Endothelial cell of hepatic sinusoid (primary cell): ENCODE data around the gene MAN2A1.

ENCODE experiments used
- in situ Hi-C: cut with HindIII; loops from 2 replicates; pipeline ENCODE4 v1.10.0; 2017; ENCODE audit warnings: low sequenced_read_pairs

Gene MAN2A1

GRCh38 chr5:109689740-109690241, at the start of gene MAN2A1:
Gene MAN2A1 (plus strand): TSS chr5:109689927. CDS start chr5:109690418, 491 bp downstream.
- in situ Hi-C loops, result loop anchor here (10.0 kb wide), 1 partner anchor 285 kb away; the partner anchor contains the start of gene PJA2

DNA sequence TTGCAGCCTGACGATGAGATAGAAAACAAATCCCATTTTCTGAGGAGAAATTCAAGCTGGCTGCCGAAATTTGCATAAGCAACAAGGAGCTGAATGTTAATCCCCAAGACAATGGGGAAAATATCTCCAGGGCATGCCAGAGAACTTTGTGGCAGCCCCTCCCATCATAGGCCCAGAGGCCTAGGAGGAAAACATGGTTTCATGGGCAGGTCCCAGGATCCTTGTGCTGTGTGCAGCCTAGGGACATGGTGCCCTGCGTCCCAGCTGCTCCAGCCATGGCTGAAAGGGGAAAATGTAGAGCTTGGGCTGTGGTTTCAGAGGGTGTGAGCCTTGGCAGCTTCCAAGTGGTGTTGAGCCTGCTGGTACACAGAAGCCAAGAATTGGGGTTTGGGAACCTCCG, 48.8 kb upstream of the MAN2A1 start:
- in situ Hi-C loops, result no loop called here

GRCh38 chr5:109643791-109644350, 45.9 kb upstream of the MAN2A1 start:
- in situ Hi-C loops, result no loop called here

DNA sequence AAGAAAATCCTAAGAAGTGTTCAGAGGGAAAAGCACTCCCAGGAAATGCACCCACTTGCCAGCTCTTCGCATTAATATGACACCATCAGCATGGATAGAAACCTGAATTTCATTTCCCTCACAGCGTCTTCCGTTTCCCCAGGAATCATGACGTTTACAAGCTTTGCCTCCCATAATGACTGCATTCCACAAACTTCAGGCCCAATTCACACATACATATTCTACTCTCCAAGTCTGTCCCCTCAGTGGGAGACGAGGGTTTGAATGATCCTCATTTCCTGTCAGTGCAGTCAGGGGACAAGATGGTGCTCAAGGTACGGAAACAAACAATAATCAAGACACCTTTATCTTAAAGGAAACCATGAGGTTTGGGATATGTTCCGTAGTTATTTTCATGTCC, 44.9 kb upstream of the MAN2A1 start:
- in situ Hi-C loops, result no loop called here

- in situ Hi-C loops, result no loop called here
Measured at GRCh38 chr5:109645707-109646192, 44.0 kb upstream of the MAN2A1 start.

GRCh38 chr5:109649318-109649717, 40.4 kb upstream of the MAN2A1 start:
- in situ Hi-C loops, result no loop called here

DNA sequence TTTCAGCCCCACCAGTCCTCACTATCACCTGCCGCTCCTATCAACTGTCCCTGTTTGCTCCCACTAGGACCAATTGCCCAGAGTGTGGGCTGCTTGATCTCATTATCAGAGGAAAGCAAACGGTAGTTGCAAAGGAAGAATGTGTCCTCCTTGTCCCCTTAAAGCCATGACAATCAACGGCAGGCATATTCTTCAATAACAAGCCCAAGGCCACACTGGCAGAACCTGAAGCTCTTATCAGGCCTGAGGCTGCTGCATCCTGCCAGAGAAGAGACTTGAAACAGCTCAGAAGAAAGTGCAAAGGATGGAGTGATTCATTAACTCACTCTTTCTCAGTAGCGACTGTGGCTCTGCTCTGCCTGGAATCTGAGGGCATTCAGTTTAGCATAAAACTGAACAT, 39.2 kb upstream of the MAN2A1 start:
- in situ Hi-C loops, result no loop called here

GRCh38 chr5:109652096-109652495, 37.6 kb upstream of the MAN2A1 start:
- in situ Hi-C loops, result no loop called here

DNA sequence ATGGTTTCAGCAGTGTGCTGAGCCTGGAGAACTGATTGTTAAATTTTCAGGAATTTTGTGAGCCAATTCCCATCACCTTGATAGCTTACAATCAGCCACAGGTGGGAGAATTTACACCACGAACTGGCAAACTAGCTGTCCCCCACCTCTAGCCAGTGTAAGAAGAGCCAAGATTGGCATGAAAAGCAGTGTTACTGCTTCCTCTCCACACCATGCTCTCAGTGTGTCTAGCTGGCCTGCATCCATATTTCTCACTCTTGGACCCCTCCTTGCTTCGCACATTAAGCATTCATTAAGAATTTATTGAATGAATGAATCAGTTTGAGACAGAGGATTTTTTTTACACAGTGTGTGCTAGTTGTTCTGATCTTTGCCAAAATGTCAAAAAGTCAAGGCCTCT, 36.7 kb upstream of the MAN2A1 start:
- in situ Hi-C loops, result no loop called here

DNA sequence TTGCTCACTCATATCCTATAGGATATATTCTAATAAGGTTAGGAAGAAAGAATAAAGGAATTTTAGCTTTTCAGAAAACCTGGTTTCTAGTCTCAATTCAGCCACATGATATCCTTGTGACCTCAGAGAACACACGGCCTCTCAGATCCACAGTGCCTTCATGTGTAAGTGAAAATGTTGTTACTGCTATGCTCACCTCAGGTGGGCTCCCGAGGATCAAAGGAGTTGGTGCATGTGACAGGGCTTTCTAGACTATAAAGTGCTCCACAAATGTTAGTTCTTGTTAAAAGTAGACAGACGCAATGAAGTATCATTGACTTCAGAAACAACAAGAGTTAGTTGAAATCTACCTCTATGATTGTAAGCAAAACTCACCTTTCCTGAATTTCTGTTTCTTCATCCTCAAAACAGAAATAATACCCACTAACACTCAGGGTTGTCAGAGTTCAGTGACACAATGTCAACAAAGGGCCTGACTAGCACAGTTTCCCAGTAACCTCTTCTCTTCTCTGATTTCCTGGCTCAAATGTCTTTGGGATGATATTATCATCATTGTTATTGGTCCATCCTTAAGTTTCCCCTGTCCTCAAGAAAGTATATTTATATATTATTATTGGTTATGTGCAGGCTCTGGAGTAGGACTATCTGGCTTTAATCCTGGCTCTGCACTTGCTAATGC, 36.0 kb upstream of the MAN2A1 start:
- in situ Hi-C loops, result no loop called here

- in situ Hi-C loops, result no loop called here
Measured at GRCh38 chr5:109654455-109654854, 35.3 kb upstream of the MAN2A1 start.

GRCh38 chr5:109655841-109656240, 33.9 kb upstream of the MAN2A1 start:
- in situ Hi-C loops, result no loop called here

DNA sequence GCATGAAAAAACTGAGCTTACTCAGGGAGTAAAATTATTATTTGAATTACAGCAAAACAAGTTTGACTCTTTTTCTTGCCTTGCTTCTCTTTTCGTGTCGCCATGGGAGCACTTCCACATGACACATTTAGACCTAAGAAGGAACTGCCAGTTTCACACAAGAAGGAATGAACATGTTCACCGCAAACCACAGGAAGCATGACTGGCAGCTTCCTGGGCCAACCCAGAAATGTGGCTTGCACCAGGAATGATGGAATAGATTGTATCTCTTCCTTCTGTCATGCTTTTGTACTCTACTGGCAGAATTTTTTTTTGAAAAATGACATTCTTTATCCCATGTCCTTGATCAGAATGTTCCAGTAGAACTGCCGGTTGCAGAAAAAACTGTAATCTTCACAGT, 32.9 kb upstream of the MAN2A1 start:
- in situ Hi-C loops, result no loop called here

- in situ Hi-C loops, result no loop called here
Measured at GRCh38 chr5:109659901-109660300, 29.8 kb upstream of the MAN2A1 start.

DNA sequence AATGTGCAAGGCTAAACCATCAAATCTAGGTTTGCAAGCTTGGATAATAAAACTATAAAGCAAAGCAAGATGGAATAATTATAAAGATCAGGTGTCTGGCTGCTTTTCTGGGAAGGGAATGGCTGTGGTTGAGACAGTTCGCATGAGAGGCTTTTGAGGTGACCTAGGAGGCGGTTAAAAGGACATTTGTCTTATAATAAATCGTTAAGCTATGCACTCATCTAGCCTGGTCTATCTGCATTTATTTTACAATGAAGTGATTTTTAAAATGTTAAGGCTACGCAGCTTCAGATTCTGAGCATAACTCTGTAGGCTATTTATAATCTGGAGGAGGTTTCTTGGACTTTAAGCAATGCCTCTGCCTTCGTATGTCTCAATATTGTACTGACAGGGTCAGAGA, 29.4 kb upstream of the MAN2A1 start:
- in situ Hi-C loops, result no loop called here

GRCh38 chr5:109668237-109668636, 21.5 kb upstream of the MAN2A1 start:
- in situ Hi-C loops, result no loop called here

GRCh38 chr5:109668668-109669422, 20.9 kb upstream of the MAN2A1 start:
- in situ Hi-C loops, result no loop called here

- in situ Hi-C loops, result no loop called here
Measured at GRCh38 chr5:109669991-109670706, 19.6 kb upstream of the MAN2A1 start.

- in situ Hi-C loops, result no loop called here
Measured at GRCh38 chr5:109671136-109671535, 18.6 kb upstream of the MAN2A1 start.

DNA sequence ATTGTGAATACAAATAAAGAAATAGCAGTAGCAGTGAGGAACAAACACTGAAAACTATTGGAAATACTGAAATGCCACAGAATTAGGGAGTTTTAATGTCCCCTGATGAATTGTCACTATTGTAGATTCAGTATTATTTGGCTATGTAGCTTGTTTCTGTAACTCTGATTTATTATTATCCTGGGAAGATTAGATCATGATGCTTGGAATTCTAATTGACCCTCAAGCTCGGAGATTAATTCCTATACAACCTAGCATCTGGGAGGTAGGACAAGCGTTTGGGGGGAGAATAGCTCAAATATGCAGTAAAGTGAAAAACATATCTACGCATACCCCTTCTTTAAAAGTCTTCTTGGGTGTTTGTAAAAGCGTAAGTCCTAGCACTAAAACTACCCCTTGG, 15.1 kb upstream of the MAN2A1 start:
- in situ Hi-C loops, result no loop called here

DNA sequence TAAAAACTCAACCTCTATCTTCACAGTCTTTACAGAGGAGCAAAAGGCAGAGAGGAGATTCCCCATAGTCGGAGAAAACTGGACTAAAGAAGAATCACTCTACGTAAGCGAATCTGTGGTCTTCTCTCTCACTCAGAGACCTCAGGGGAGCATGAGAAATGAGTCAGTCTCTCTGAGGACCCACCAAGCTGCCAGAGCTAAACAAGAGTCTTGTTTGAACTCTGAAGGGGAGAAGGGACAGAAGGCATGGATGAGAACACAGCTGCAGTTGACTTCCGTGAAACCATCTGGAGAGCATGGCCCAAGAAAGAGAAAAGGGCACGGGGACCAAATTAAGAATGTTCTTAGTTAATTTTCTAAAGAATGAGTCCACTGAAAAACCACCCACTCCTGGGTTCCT, 12.8 kb upstream of the MAN2A1 start:
- in situ Hi-C loops, result no loop called here
